IMR-90 (cell line): ENCODE measurements around the gene LRP1-AS. TPM values are rescaled to one million over a fixed set of nuclear protein-coding genes. Genes with fewer than 3 reads are reported as not detected.

ENCODE experiments used
- ATAC-seq: fragments of 200-7000 bp; cut with Tn5 transposase; 2 replicates; pipeline ENCODE4 v1.9.1; 2020; ENCODE audit warnings: low read depth, mild to moderate bottlenecking, moderate library complexity
- BruUV-seq: library from RNA; stranded (reverse); fragments of 400-500 nt; replicated peaks from 2 replicates; lab custom pipeline; 2021; lab: Mats Ljungman, UMichigan
- CTCF ChIA-PET: fragments of 300-600 bp; formaldehyde crosslinking; extraction: SDS; loops from one replicate; lab custom pipeline; 2021; ENCODE audit warnings: antibody characterized with exemption; lab: Yijun Ruan, JAX
- POLR2A ChIA-PET: fragments of 300-600 bp; sonication (Branson Sonifier 250); formaldehyde crosslinking; loops from one replicate; lab custom pipeline; 2022; ENCODE audit warnings: antibody characterized with exemption; ENCODE audit not compliant: unreplicated experiment; lab: Charles Lee
- DNase-seq: peaks from one replicate; pipeline ENCODE4 v3.0.0; 2013
- H2AFZ ChIP-seq: replicated peaks from 2 replicates; pipeline ENCODE3; 2013; ENCODE audit warnings: low read length, mild to moderate bottlenecking; ENCODE audit not compliant: poor library complexity
- H2AK5ac ChIP-seq: 2 replicates; pipeline ENCODE4 v1.6.1; 2013; ENCODE audit warnings: low read depth, low read length, inconsistent platforms
- H2AK9ac ChIP-seq: replicated peaks from 2 replicates; pipeline ENCODE3; 2013; ENCODE audit warnings: mild to moderate bottlenecking, low read depth, low read length, moderate library complexity; ENCODE audit not compliant: poor library complexity
- H2BK120ac ChIP-seq: 2 replicates; pipeline ENCODE4 v1.6.1; 2013; ENCODE audit warnings: low read depth, low read length, inconsistent platforms
- H2BK15ac ChIP-seq: 3 replicates; pipeline ENCODE4 v1.6.1; 2013; ENCODE audit warnings: low read depth, low read length, inconsistent platforms
- H2BK20ac ChIP-seq: 2 replicates; pipeline ENCODE4 v1.6.1; 2013; ENCODE audit warnings: low read depth, mild to moderate bottlenecking, inconsistent platforms, low read length, moderate library complexity
- H2BK5ac ChIP-seq: 2 replicates; pipeline ENCODE4 v1.6.1; 2013; ENCODE audit warnings: mild to moderate bottlenecking, low read depth, low read length, inconsistent platforms; ENCODE audit not compliant: poor library complexity, severe bottlenecking
- H3K14ac ChIP-seq: replicated peaks from 2 replicates; pipeline ENCODE4 v1.6.1; 2013; ENCODE audit warnings: low read depth, low read length, inconsistent platforms
- H3K18ac ChIP-seq: 2 replicates; pipeline ENCODE4 v1.6.1; 2013; ENCODE audit warnings: low read depth, low read length, control low read depth
- H3K23ac ChIP-seq: 2 replicates; pipeline ENCODE4 v1.6.1; 2013; ENCODE audit warnings: low read depth, low read length, inconsistent platforms
- H3K27ac ChIP-seq: 2 replicates; pipeline ENCODE4 v1.5.1; 2013; ENCODE audit warnings: mild to moderate bottlenecking, control low read depth, low read length; ENCODE audit not compliant: insufficient read depth
- H3K27me3 ChIP-seq: 2 replicates; pipeline ENCODE4 v1.6.1; 2013; ENCODE audit warnings: low read length; ENCODE audit not compliant: control insufficient read depth, insufficient read depth
- H3K36me3 ChIP-seq: 2 replicates; pipeline ENCODE4 v1.6.1; 2013; ENCODE audit warnings: low read length, mixed read lengths; ENCODE audit not compliant: control insufficient read depth, insufficient read depth
- H3K4ac ChIP-seq: 2 replicates; pipeline ENCODE4 v1.6.1; 2013; ENCODE audit warnings: low read depth, low read length, inconsistent platforms
- H3K4me1 ChIP-seq: 2 replicates; pipeline ENCODE4 v1.6.1; 2013; ENCODE audit warnings: low read length, mixed read lengths; ENCODE audit not compliant: control insufficient read depth, insufficient read depth
- H3K4me2 ChIP-seq: 2 replicates; pipeline ENCODE4 v1.6.1; 2013; ENCODE audit warnings: low read depth, mild to moderate bottlenecking, control low read depth, low read length, moderate library complexity
- H3K4me3 ChIP-seq: 2 replicates; pipeline ENCODE4 v1.5.1; 2013; ENCODE audit warnings: low read depth, mild to moderate bottlenecking, control low read depth, low read length, moderate library complexity; ENCODE audit not compliant: insufficient read depth
- H3K56ac ChIP-seq: 2 replicates; pipeline ENCODE4 v1.6.1; 2013; ENCODE audit warnings: low read length, inconsistent platforms; ENCODE audit not compliant: insufficient read depth; ENCODE audit errors: extremely low read depth
- H3K79me1 ChIP-seq, 2 experiments: 2 replicates each; pipeline ENCODE4 v1.6.1; 2013; ENCODE audit warnings: low read length in 2 of 2, inconsistent platforms in 1 of 2, low read depth in 1 of 2
- H3K9ac ChIP-seq: 2 replicates; pipeline ENCODE4 v1.6.1; 2013; ENCODE audit warnings: low read depth, low read length, control low read depth
- H3K9me1 ChIP-seq: 2 replicates; pipeline ENCODE4 v1.6.1; 2013; ENCODE audit warnings: low read length, inconsistent platforms; ENCODE audit not compliant: insufficient read depth
- H3K9me3 ChIP-seq: 2 replicates; pipeline ENCODE4 v1.6.1; 2013; ENCODE audit warnings: low read length; ENCODE audit not compliant: control insufficient read depth, insufficient read depth
- H4K20me1 ChIP-seq: 2 replicates; pipeline ENCODE4 v1.6.1; 2013; ENCODE audit warnings: low read length, inconsistent platforms; ENCODE audit not compliant: insufficient read depth
- H4K5ac ChIP-seq: 2 replicates; pipeline ENCODE4 v1.6.1; 2013; ENCODE audit warnings: mild to moderate bottlenecking, low read depth, low read length, control low read depth
- H4K8ac ChIP-seq, 2 experiments: 2 replicates each; pipeline ENCODE4 v1.6.1; 2013; ENCODE audit warnings: low read depth in 2 of 2, low read length in 2 of 2, control low read depth in 1 of 2, inconsistent platforms in 1 of 2
- H4K91ac ChIP-seq: 2 replicates; pipeline ENCODE4 v1.6.1; 2013; ENCODE audit warnings: low read depth, low read length, inconsistent platforms; ENCODE audit not compliant: insufficient read depth
- BHLHE40 ChIP-seq: fragments of 150-350 bp; IDR thresholded peaks from 2 replicates; pipeline ENCODE4 v1.6.1; 2016; ENCODE audit warnings: mild to moderate bottlenecking, low read depth, low read length
- CEBPB ChIP-seq: IDR thresholded peaks from 2 replicates; pipeline ENCODE4 v1.6.1; 2012; ENCODE audit warnings: low read depth, low read length, improper control_type of control experiment
- CHD1 ChIP-seq: IDR thresholded peaks from 2 replicates; pipeline ENCODE4 v1.6.1; 2012; ENCODE audit warnings: low read depth, low read length, improper control_type of control experiment
- CTCF ChIP-seq: conservative IDR thresholded peaks from 2 replicates; pipeline ENCODE4 v1.5.1; 2012; ENCODE audit warnings: mild to moderate bottlenecking, low read depth, low read length, improper control_type of control experiment
- ELK1 ChIP-seq: fragments of 150-350 bp; IDR thresholded peaks from 2 replicates; pipeline ENCODE4 v1.6.1; 2016; ENCODE audit warnings: low read depth, mild to moderate bottlenecking, low read length, moderate library complexity, borderline replicate concordance
- FOS ChIP-seq: fragments of 150-350 bp; IDR thresholded peaks from 2 replicates; pipeline ENCODE4 v1.6.1; 2016; ENCODE audit warnings: low read depth, low read length
- MAFK ChIP-seq: IDR thresholded peaks from 2 replicates; pipeline ENCODE4 v1.6.1; 2012; ENCODE audit warnings: low read depth, low read length, improper control_type of control experiment
- MAZ ChIP-seq: IDR thresholded peaks from 2 replicates; pipeline ENCODE4 v1.6.1; 2012; ENCODE audit warnings: low read depth, mild to moderate bottlenecking, low read length, improper control_type of control experiment, moderate library complexity, borderline replicate concordance
- MXI1 ChIP-seq: IDR thresholded peaks from 2 replicates; pipeline ENCODE4 v1.6.1; 2012; ENCODE audit warnings: low read depth, mild to moderate bottlenecking, low read length, moderate library complexity, borderline replicate concordance
- NFE2L2 ChIP-seq: fragments of 150-350 bp; IDR thresholded peaks from 2 replicates; pipeline ENCODE4 v1.6.1; 2016; ENCODE audit warnings: low read depth, mild to moderate bottlenecking, low read length
- POLR2A ChIP-seq: IDR thresholded peaks from 2 replicates; pipeline ENCODE4 v1.6.1; 2012; ENCODE audit warnings: mild to moderate bottlenecking, low read depth, low read length
- RCOR1 ChIP-seq: IDR thresholded peaks from 2 replicates; pipeline ENCODE4 v1.6.1; 2012; ENCODE audit warnings: mild to moderate bottlenecking, low read length, improper control_type of control experiment; ENCODE audit not compliant: insufficient replicate concordance
- RFX5 ChIP-seq: IDR thresholded peaks from 2 replicates; pipeline ENCODE4 v1.8.0; 2012; ENCODE audit warnings: low read depth, mild to moderate bottlenecking, low read length, moderate library complexity
- SMC3 ChIP-seq: fragments of 150-350 bp; IDR thresholded peaks from 2 replicates; pipeline ENCODE4 v1.6.1; 2016; ENCODE audit warnings: low read depth, mild to moderate bottlenecking, antibody characterized with exemption, low read length, moderate library complexity
- WGBS, 2 experiments: methylation state at CpG; one replicate each; pipeline versions ENCODE4 v1.1.5 to v1.1.7; 2013; ENCODE audit warnings: missing lambda C conversion rate in 2 of 2; ENCODE audit not compliant: insufficient read length in 1 of 2; ENCODE audit errors: extremely low coverage in 2 of 2; 5-methylcytosine and 5-hydroxymethylcytosine counted together
- dilution Hi-C: fragments of 300-500 bp; cut with HindIII; formaldehyde crosslinking; loops from one replicate; pipeline ENCODE4 v1.14.3; 2018; ENCODE audit warnings: low sequenced_read_pairs; ENCODE audit not compliant: unreplicated experiment
- in situ Hi-C: fragments of 300-500 bp; cut with MboI; formaldehyde crosslinking; loops from 3 replicates; pipeline ENCODE4 v1.14.3; 2019; ENCODE audit warnings: low sequenced_read_pairs, inconsistent platforms, mixed read lengths
- intact Hi-C: fragments of 100-400 bp; cut with micrococcal nuclease; formaldehyde crosslinking; loops from 2 replicates; pipeline ENCODE4 v1.10.0; 2022
- polyA plus RNA-seq, 3 experiments: library from polyadenylated mRNA; depleted of rRNA; stranded (reverse); fragments of >200 nt; gene quantifications; 2 replicates each; pipeline ENCODE4 v1.2.3, GENCODE V29; 2012; ENCODE audit warnings: low replicate concordance in 1 of 3
- total RNA-seq: library from RNA; depleted of rRNA; stranded (reverse); fragments of >200 nt; gene quantifications from 2 replicates; pipeline ENCODE4 v1.2.3, GENCODE V29; 2012

Gene LRP1-AS
- total and polyA plus RNA-seq, 2 of the 4 experiments (the other 2 are of a cell fraction): not detected

GRCh38 chr12:57187222-57188089 lies 40.0 kb upstream of the LRP1-AS start:
- Histone ChIP-seq H4K20me1 (peaks cover 42% of the 10 kb centered on the region), H3K14ac (no peak overlapping the region; the same call in 1 of the 2 replicates), H3K56ac (no peak overlapping the region), H3K9ac (no peak overlapping the region), H2BK15ac (no peak overlapping the region), H3K4ac (no peak overlapping the region), H2AFZ (peak overlapping the region; percentile 58), H3K9me1 (peaks cover 7% of the 10 kb centered on the region; the same call in 1 of the 2 replicates), H3K27me3 (no peaks in the 10 kb centered on the region), H3K18ac (no peak overlapping the region), H4K8ac (no peak overlapping the region), H3K4me3 (no peak overlapping the region), H4K5ac (no peak overlapping the region), H3K4me2 (no peak overlapping the region), H3K4me1 (no peaks in the 10 kb centered on the region), H3K79me1 (peaks cover 5 to 49% of the 10 kb centered on the region in 2 experiments; a peak in 3 of 4 replicates), H2BK5ac (no peak overlapping the region), H2AK9ac (peak overlapping the region; percentile 72), H3K27ac (no peak overlapping the region), H3K23ac (no peak overlapping the region), H2BK20ac (no peak overlapping the region), H2BK120ac (no peak overlapping the region), H2AK5ac (no peak overlapping the region), H3K9me3 (no peaks in the 10 kb centered on the region), H3K36me3 (peaks cover 96% of the 10 kb centered on the region), H4K91ac (no peak overlapping the region)
- no TSS peak for BruUV-seq
- no peak for ATAC-seq
- in situ Hi-C loops (no loop called here), intact Hi-C loops (no loop called here), dilution Hi-C loops (no loop called here)
- TF ChIP-seq SMC3 (no peak), POLR2A (no peak), RFX5 (no peak), BHLHE40 (no peak), NFE2L2 (no peak), ELK1 (no peak), RCOR1 (no peak), FOS (no peak), CTCF (no peak), MAFK (no peak), CEBPB (no peak), MAZ (no peak), CHD1 (no peak), MXI1 (no peak)
- DNase-seq: no peak
- WGBS, 2 experiments: 67% methylated on average over 6 of the region's 21 CpGs; no CpG with 5 or more reads in 1 of the 2 experiments
- POLR2A ChIA-PET: interaction anchor here (0.8 kb wide), 1 partner anchor 13 kb away, joined by 3 read pairs; no protein-coding TSS in a partner anchor
- CTCF ChIA-PET: no interaction called here
